Measurements from ENCODE around the gene NMNAT1. TPM values are rescaled to one million over a fixed set of nuclear protein-coding genes. Genes with fewer than 3 reads are reported as not detected.

The NMNAT1 gene
- total RNA-seq, 6 experiments from 2014 or later = 5.3 to 8.8 (median 7.6) TPM

DNA sequence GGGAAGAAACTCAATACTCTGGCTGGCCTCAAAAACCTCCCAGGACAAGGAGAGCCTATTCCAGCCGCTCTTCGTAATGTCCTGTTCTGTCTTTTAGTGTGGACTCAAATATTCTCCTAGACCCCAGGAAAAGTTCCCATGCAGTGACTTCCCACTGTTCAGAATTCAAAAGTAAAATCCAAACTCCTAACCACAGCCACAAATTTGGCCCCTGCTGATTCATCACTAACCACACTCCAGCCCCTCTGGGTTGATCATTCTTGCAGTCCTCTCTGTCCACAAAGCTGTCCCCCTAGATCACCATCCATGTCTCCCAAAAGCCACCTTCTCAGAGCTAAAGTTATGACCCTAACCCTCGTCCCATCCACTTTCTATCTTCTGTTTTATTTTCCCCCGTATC lies 38.3 kb upstream of the NMNAT1 start:
- H3K36me3 ChIP-seq = no peaks in the 10 kb centered on the region
- no peak for ATAC-seq
- 80% methylated on average over 4 of the region's 4 CpGs for WGBS (ENCODE audit: insufficient coverage, low coverage, low lambda C conversion rate, missing lambda C conversion rate)
- H3K27me3 ChIP-seq = no peaks in the 10 kb centered on the region
- DNase-seq = no peak
- H3K9me3 ChIP-seq = no peaks in the 10 kb centered on the region
- peaks cover 0 to 36% (median 15%) of the 10 kb centered on the region in 4 donors for H3K4me1 ChIP-seq
- TF ChIP-seq, protein P1, sequence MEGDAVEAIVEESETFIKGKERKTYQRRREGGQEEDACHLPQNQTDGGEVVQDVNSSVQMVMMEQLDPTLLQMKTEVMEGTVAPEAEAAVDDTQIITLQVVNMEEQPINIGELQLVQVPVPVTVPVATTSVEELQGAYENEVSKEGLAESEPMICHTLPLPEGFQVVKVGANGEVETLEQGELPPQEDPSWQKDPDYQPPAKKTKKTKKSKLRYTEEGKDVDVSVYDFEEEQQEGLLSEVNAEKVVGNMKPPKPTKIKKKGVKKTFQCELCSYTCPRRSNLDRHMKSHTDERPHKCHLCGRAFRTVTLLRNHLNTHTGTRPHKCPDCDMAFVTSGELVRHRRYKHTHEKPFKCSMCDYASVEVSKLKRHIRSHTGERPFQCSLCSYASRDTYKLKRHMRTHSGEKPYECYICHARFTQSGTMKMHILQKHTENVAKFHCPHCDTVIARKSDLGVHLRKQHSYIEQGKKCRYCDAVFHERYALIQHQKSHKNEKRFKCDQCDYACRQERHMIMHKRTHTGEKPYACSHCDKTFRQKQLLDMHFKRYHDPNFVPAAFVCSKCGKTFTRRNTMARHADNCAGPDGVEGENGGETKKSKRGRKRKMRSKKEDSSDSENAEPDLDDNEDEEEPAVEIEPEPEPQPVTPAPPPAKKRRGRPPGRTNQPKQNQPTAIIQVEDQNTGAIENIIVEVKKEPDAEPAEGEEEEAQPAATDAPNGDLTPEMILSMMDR (IDR thresholded peaks at IDR 0.05) = no peak
- no peak for TF ChIP-seq POLR2A (IDR thresholded peaks at IDR 0.05)
- H3K27ac ChIP-seq = no peak overlapping the region
- no peak overlapping the region for H3K4me3 ChIP-seq
- intact Hi-C loops (cut with DNase I) = no loop called here

GRCh38 chr1:9906466-9906865 lies 36.8 kb upstream of the NMNAT1 start:
- Histone ChIP-seq H3K4me1 (peaks cover 0 to 27% (median 9%) of the 10 kb centered on the region in 4 donors), H3K4me3 (no peak overlapping the region), H3K9me3 (no peaks in the 10 kb centered on the region), H3K27me3 (no peaks in the 10 kb centered on the region), H3K27ac (no peak overlapping the region), H3K36me3 (no peaks in the 10 kb centered on the region)
- intact Hi-C loops (cut with DNase I) = no loop called here
- TF ChIP-seq, protein P1 (IDR thresholded peaks at IDR 0.05) = no peak
- TF ChIP-seq POLR2A (IDR thresholded peaks at IDR 0.05) = no peak
- DNase-seq (no peak), ATAC-seq (no peak)
- 76% methylated on average over 2 of the region's 2 CpGs for WGBS (ENCODE audit: insufficient coverage, low coverage, low lambda C conversion rate, missing lambda C conversion rate)

- Histone ChIP-seq H3K9me3 (no peaks in the 10 kb centered on the region), H3K27me3 (no peaks in the 10 kb centered on the region), H3K27ac (no peak overlapping the region), H3K36me3 (no peaks in the 10 kb centered on the region), H3K4me3 (no peak overlapping the region), H3K4me1 (peaks cover 0 to 17% (median 4%) of the 10 kb centered on the region in 4 donors)
- no peak for TF ChIP-seq POLR2A (IDR thresholded peaks at IDR 0.05)
- 93% methylated on average over 5 of the region's 5 CpGs for WGBS (ENCODE audit: insufficient coverage, low coverage, low lambda C conversion rate, missing lambda C conversion rate)
- DNase-seq = no peak
- intact Hi-C loops (cut with DNase I) = no loop called here
- no peak for ATAC-seq
Observed at GRCh38 chr1:9907441-9907840, 35.8 kb upstream of the NMNAT1 start.

DNA sequence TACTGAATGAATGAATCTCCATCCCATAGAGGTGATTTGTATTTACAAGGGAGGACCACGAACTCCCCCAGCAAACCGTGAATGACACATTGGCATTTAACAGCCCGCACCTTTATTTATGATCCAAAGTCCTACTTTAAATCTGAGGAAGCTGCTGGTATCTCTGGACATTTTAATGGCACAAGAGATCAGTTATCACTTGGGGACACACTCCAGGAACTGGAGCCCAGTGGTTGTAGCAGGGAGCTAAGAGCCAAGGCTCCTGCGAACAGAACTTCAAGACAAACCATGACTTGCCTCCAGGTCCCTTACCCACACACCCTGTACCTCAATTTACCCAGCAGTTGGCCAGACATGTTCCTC lies 34.4 kb upstream of the NMNAT1 start:
- TF ChIP-seq, protein P1 (IDR thresholded peaks at IDR 0.05) = no peak
- TF ChIP-seq POLR2A (IDR thresholded peaks at IDR 0.05) = no peak
- ATAC-seq = no peak
- no peak overlapping the region for H3K27ac ChIP-seq
- H3K4me3 ChIP-seq = no peak overlapping the region
- no peak for DNase-seq
- intact Hi-C loops (cut with DNase I) = no loop called here
- no peaks in the 10 kb centered on the region for H3K9me3 ChIP-seq
- H3K27me3 ChIP-seq = no peaks in the 10 kb centered on the region
- H3K36me3 ChIP-seq = no peaks in the 10 kb centered on the region
- 83% methylated on average over 1 of the region's 4 CpGs for WGBS (ENCODE audit: insufficient coverage, low coverage, low lambda C conversion rate, missing lambda C conversion rate)
- H3K4me1 ChIP-seq = peaks cover 0 to 13% (median 3%) of the 10 kb centered on the region in 4 donors

DNA sequence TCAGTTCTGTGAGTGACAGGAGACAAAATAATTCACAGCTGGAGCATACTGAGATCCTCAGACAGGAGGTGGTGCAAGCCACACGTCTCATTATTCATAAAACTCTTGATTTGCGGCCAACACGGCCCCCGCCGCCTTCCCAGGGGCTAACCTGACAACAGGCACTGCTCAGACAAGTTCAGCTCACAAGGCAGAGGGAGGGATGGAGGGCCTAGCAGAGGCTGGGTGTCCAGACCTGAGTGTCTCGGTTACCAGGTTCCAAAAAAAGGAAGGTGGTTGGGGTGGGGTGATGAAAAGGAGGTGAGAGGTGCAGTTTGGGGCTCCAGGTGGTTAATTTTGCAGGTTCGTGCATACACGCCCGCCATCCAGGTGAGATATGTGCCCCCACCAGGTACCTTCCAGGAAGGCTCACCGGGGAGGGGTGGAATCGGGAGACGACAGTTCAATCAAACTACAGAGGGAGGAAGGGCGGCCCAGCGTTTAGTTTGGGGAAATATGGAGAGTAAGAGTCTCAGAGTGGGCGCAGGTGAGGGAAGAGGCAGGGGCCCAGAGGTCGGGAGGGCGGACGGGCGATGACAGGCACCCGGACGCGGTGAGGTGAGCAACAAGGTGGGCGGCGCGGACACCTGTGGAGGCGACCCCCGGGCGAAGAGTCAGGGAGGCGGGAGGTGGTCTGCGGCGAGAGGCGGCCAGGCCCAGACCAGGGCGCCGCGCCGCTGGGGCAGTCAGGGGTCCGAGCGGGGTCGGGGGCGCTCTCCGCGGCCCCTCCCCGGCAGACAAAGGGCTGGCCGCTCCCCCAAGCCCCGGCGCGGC lies 33.8 kb upstream of the NMNAT1 start:
- Histone ChIP-seq H3K4me3 (peak overlapping the region; percentile 69 to 81 (median 73)), H3K4me1 (peaks cover 0 to 13% (median 5%) of the 10 kb centered on the region in 4 donors), H3K27ac (peak overlapping the region in 1 of 3 donors; percentile 40), H3K36me3 (no peaks in the 10 kb centered on the region), H3K9me3 (no peaks in the 10 kb centered on the region), H3K27me3 (no peaks in the 10 kb centered on the region)
- no peak for TF ChIP-seq POLR2A (IDR thresholded peaks at IDR 0.05)
- TF ChIP-seq, protein P1 (IDR thresholded peaks at IDR 0.05) = no peak
- ATAC-seq (no peak), DNase-seq (peak; percentile 53 to 66 (median 62))
- 0% methylated on average over 21 of the region's 47 CpGs for WGBS (ENCODE audit: insufficient coverage, low coverage, low lambda C conversion rate, missing lambda C conversion rate)
- intact Hi-C loops (cut with DNase I) = no loop called here

Data from right lobe of liver (tissue), 6 donors.